Measurements from ENCODE around the gene DCC. TPM values are rescaled to one million over a fixed set of nuclear protein-coding genes. Genes with fewer than 3 reads are reported as not detected.

DCC gene
- total RNA-seq, 2 experiments from 2014 or later, result not detected

GRCh38 chr18:52333860-52334259 is 6.1 kb upstream of the DCC start:
- TF ChIP-seq CTCF (IDR thresholded peaks at IDR 0.05), result no peak
- Mint-ChIP-seq H3K27ac (no peak overlapping the region), H3K27me3 (peaks cover 19% of the 10 kb centered on the region), H3K36me3 (ENCODE audit: low read depth) (no peaks in the 10 kb centered on the region), H3K9me3 (peaks cover 3% of the 10 kb centered on the region), H3K4me3 (no peak overlapping the region), H3K4me1 (ENCODE audit: low read depth) (no peaks in the 10 kb centered on the region)
- Histone ChIP-seq H3K27me3 (ENCODE audit: control insufficient read depth in 1 of 2, insufficient read depth in 2 of 2, low read length in 2 of 2) (peaks cover 0 to under 1% of the 10 kb centered on the region in 2 experiments), H3K36me3 (ENCODE audit: insufficient read depth, low read length) (no peaks in the 10 kb centered on the region), H3K9me3 (ENCODE audit: control insufficient read depth in 1 of 2, insufficient read depth in 1 of 2, low read length in 2 of 2) (no peaks in the 10 kb centered on the region), H3K4me3 (ENCODE audit: low read length) (no peak overlapping the region), H3K4me1 (ENCODE audit: insufficient read depth, low read length) (no peaks in the 10 kb centered on the region), H3K27ac (ENCODE audit: low read depth in 1 of 2, low read length in 2 of 2) (no peak overlapping the region)
- intact Hi-C loops (cut with DNase I, micrococcal nuclease), result no loop called here
- ChIA-PET CTCF (no interaction called here), POLR2A (no interaction called here)
- no peak for DNase-seq
- no peak for ATAC-seq (ENCODE audit: poor library complexity)

GRCh38 chr18:52334307-52334706 is 5.7 kb upstream of the DCC start:
- intact Hi-C loops (cut with DNase I, micrococcal nuclease), result no loop called here
- Histone ChIP-seq H3K36me3 (ENCODE audit: insufficient read depth, low read length) (no peaks in the 10 kb centered on the region), H3K4me1 (ENCODE audit: insufficient read depth, low read length) (no peaks in the 10 kb centered on the region), H3K9me3 (ENCODE audit: control insufficient read depth in 1 of 2, insufficient read depth in 1 of 2, low read length in 2 of 2) (no peaks in the 10 kb centered on the region), H3K4me3 (ENCODE audit: low read length) (no peak overlapping the region), H3K27me3 (ENCODE audit: control insufficient read depth in 1 of 2, insufficient read depth in 2 of 2, low read length in 2 of 2) (peaks cover 3 to 5% of the 10 kb centered on the region in 2 experiments), H3K27ac (ENCODE audit: low read depth in 1 of 2, low read length in 2 of 2) (no peak overlapping the region)
- Mint-ChIP-seq H3K36me3 (ENCODE audit: low read depth) (no peaks in the 10 kb centered on the region), H3K27ac (no peak overlapping the region), H3K9me3 (peaks cover 3% of the 10 kb centered on the region), H3K27me3 (peaks cover 24% of the 10 kb centered on the region), H3K4me3 (no peak overlapping the region), H3K4me1 (ENCODE audit: low read depth) (no peaks in the 10 kb centered on the region)
- no peak for DNase-seq
- no peak for TF ChIP-seq CTCF (IDR thresholded peaks at IDR 0.05)
- ATAC-seq (ENCODE audit: poor library complexity), result no peak
- ChIA-PET POLR2A (no interaction called here), CTCF (no interaction called here)

- Mint-ChIP-seq H3K9me3 (peaks cover 3% of the 10 kb centered on the region), H3K27me3 (peaks cover 28% of the 10 kb centered on the region), H3K4me1 (ENCODE audit: low read depth) (no peaks in the 10 kb centered on the region), H3K27ac (no peak overlapping the region), H3K36me3 (ENCODE audit: low read depth) (no peaks in the 10 kb centered on the region), H3K4me3 (no peak overlapping the region)
- peaks cover 8 to 9% of the 10 kb centered on the region in 2 experiments for H3K27me3 ChIP-seq (ENCODE audit: control insufficient read depth in 1 of 2, insufficient read depth in 2 of 2, low read length in 2 of 2)
- TF ChIP-seq CTCF (IDR thresholded peaks at IDR 0.05), result no peak
- ChIA-PET CTCF (no interaction called here), POLR2A (no interaction called here)
- peaks cover 0 to 2% of the 10 kb centered on the region in 2 experiments for H3K9me3 ChIP-seq (ENCODE audit: control insufficient read depth in 1 of 2, insufficient read depth in 1 of 2, low read length in 2 of 2)
- H3K4me1 ChIP-seq (ENCODE audit: insufficient read depth, low read length), result no peaks in the 10 kb centered on the region
- no peak for DNase-seq
- H3K27ac ChIP-seq (ENCODE audit: low read depth in 1 of 2, low read length in 2 of 2), result no peak overlapping the region
- H3K36me3 ChIP-seq (ENCODE audit: insufficient read depth, low read length), result no peaks in the 10 kb centered on the region
- H3K4me3 ChIP-seq (ENCODE audit: low read length), result no peak overlapping the region
- ATAC-seq (ENCODE audit: poor library complexity), result no peak
- intact Hi-C loops (cut with DNase I, micrococcal nuclease), result no loop called here
Measured at GRCh38 chr18:52334896-52335295, 5.1 kb upstream of the DCC start.
